Activated CD4-positive, alpha-beta T cell treated with anti-CD3 and anti-CD28 coated beads, Interleukin-2, Interleukin-4, amounts not matched to agents 100 ng/mL and 50 ng/mL, durations not matched to agents 16 hours and 8 hours (primary cell): ENCODE data around the gene SEC16B.

Source experiments
- DNase-seq: peaks from one replicate; pipeline ENCODE4 v3.0.0-alpha.2; 2020; ENCODE audit warnings: low spot score

SEC16B gene

GRCh38 chr1:177912991-177913390 lies 56.9 kb downstream of the SEC16B start:
- no peak for DNase-seq

- DNase-seq, result no peak
Observed at GRCh38 chr1:177909416-177909815, 60.4 kb downstream of the SEC16B start.

GRCh38 chr1:177907000-177907399 lies 62.9 kb downstream of the SEC16B start:
- no peak for DNase-seq

- DNase-seq, result no peak
Observed at GRCh38 chr1:177905686-177906085, 64.2 kb downstream of the SEC16B start.

- DNase-seq, result no peak
Observed at GRCh38 chr1:177902266-177902665, 67.6 kb downstream of the SEC16B start.

GRCh38 chr1:177897998-177898654 lies 71.7 kb downstream of the SEC16B start:
- no peak for DNase-seq

- DNase-seq, result no peak
Observed at GRCh38 chr1:177897281-177897997, 72.4 kb downstream of the SEC16B start.
